Ascending aorta (tissue), 2 donors: ENCODE data around the gene ORAI2. TPM values are rescaled to one million over a fixed set of nuclear protein-coding genes. Genes with fewer than 3 reads are reported as not detected.
"Not testable (repeated sequence)": the region's sequence is repeated elsewhere in the genome, so short reads cannot be mapped to it uniquely, and the experiment has no call there.

Experiments used
- DNase-seq, 2 donors: peaks; one replicate each; pipeline ENCODE4 v3.0.0-alpha.2; 2019; ENCODE audit warnings: low spot score in 2 of 2
- H3K27ac ChIP-seq, 2 donors: fragments of 200-600 bp; sonication (generic); one replicate each; pipeline ENCODE4 v1.5.1; 2016 to 2017; ENCODE audit warnings: mild to moderate bottlenecking in 1 of 2
- H3K27me3 ChIP-seq: fragments of 200-600 bp; sonication (generic); one replicate; pipeline ENCODE4 v1.5.1; 2017
- H3K36me3 ChIP-seq, 2 donors: fragments of 200-600 bp; sonication (generic); one replicate each; pipeline ENCODE4 v1.5.1; 2016
- H3K4me1 ChIP-seq, 2 donors: fragments of 200-600 bp; sonication (generic); one replicate each; pipeline ENCODE4 v1.5.1; 2016 to 2017; ENCODE audit warnings: mild to moderate bottlenecking in 1 of 2
- H3K4me3 ChIP-seq, 2 donors: fragments of 200-600 bp; sonication (generic); one replicate each; pipeline ENCODE4 v1.5.1; 2016 to 2017; ENCODE audit warnings: mild to moderate bottlenecking in 1 of 2
- H3K9me3 ChIP-seq, 2 donors: fragments of 200-600 bp; sonication (generic); one replicate each; pipeline ENCODE4 v1.5.1; 2016
- intact Hi-C: fragments of 100-400 bp; cut with DNase I; formaldehyde crosslinking; loops from one replicate; pipeline ENCODE4 v1.15.1; 2023
- total RNA-seq: library from RNA; depleted of rRNA; stranded (reverse); fragments of >200 nt; gene quantifications from one replicate; pipeline ENCODE4 v1.1.0, GENCODE V29; 2016
- TF ChIP-seq, protein P1 (sequence below), 3 experiments: fragments of 200-600 bp in 2 of 3; fragments of 450-650 bp in 1 of 3; sonication (generic) in 2 of 3; IDR thresholded peaks; one replicate each; pipeline ENCODE4 v1.5.1; 2016 to 2019; ENCODE audit warnings: antibody characterized with exemption in 3 of 3, mild to moderate bottlenecking in 1 of 3, moderate library complexity in 1 of 3

ORAI2 gene
- total RNA-seq, 1 donor from 2014 or later, result 45.1 TPM

GRCh38 chr7:102454468-102454867 is 21.1 kb downstream of the ORAI2 start:
- H3K36me3 ChIP-seq, result peaks cover 36 to 44% of the 10 kb centered on the region in 2 donors
- TF ChIP-seq, protein P1, sequence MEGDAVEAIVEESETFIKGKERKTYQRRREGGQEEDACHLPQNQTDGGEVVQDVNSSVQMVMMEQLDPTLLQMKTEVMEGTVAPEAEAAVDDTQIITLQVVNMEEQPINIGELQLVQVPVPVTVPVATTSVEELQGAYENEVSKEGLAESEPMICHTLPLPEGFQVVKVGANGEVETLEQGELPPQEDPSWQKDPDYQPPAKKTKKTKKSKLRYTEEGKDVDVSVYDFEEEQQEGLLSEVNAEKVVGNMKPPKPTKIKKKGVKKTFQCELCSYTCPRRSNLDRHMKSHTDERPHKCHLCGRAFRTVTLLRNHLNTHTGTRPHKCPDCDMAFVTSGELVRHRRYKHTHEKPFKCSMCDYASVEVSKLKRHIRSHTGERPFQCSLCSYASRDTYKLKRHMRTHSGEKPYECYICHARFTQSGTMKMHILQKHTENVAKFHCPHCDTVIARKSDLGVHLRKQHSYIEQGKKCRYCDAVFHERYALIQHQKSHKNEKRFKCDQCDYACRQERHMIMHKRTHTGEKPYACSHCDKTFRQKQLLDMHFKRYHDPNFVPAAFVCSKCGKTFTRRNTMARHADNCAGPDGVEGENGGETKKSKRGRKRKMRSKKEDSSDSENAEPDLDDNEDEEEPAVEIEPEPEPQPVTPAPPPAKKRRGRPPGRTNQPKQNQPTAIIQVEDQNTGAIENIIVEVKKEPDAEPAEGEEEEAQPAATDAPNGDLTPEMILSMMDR (IDR thresholded peaks at IDR 0.05), result no peak
- intact Hi-C loops, result no loop called here

GRCh38 chr7:102454932-102455331 is 21.6 kb downstream of the ORAI2 start:
- H3K27me3 ChIP-seq, H3K27ac ChIP-seq, H3K4me1 ChIP-seq, intact Hi-C loops, DNase-seq, H3K9me3 ChIP-seq, H3K4me3 ChIP-seq: not testable (repeated sequence)
- H3K36me3 ChIP-seq, result peaks cover 37 to 44% of the 10 kb centered on the region in 2 donors

More at GRCh38 chr7:102454468-102454867, 21.1 kb downstream of the ORAI2 start:
- Histone ChIP-seq H3K4me1 (no peaks in the 10 kb centered on the region), H3K9me3 (no peaks in the 10 kb centered on the region), H3K4me3 (no peak overlapping the region), H3K27ac (no peak overlapping the region), H3K27me3 (no peaks in the 10 kb centered on the region)
- DNase-seq, result no peak

- no peaks in the 10 kb centered on the region for H3K9me3 ChIP-seq
- intact Hi-C loops, result no loop called here
- H3K4me1 ChIP-seq, result no peaks in the 10 kb centered on the region
- no peak for DNase-seq
- peaks cover 37 to 44% of the 10 kb centered on the region in 2 donors for H3K36me3 ChIP-seq
- H3K4me3 ChIP-seq, result no peak overlapping the region
- TF ChIP-seq, protein P1 (IDR thresholded peaks at IDR 0.05), result no peak
- H3K27ac ChIP-seq, result no peak overlapping the region
- no peaks in the 10 kb centered on the region for H3K27me3 ChIP-seq
These were observed 22.2 kb downstream of the ORAI2 start for GRCh38 chr7:102455596-102455995.

DNA sequence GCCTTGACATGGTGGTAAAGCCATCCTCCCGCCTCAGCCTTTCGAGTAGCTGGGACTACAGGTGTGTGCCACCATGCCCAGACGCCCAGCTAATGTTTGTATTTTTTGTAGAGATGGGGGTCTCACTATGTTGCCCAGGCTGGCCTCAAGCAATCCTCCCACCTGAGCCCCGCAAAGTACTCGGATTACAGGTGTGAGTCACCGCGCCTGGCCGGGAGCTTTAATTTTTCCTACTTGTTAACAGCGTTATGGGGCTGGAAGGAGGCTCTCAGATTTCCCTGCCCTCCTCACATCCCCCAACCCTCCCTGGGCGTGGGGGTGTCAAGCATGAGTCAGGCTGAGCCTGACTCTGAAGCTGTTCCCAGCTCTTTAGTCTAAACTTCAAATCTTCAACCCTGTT is 23.0 kb downstream of the ORAI2 start:
- no peak overlapping the region for H3K27ac ChIP-seq
- DNase-seq, result no peak
- no peak overlapping the region for H3K4me3 ChIP-seq
- H3K27me3 ChIP-seq, result no peaks in the 10 kb centered on the region
- H3K36me3 ChIP-seq, result peaks cover 37 to 44% of the 10 kb centered on the region in 2 donors
- intact Hi-C loops, result no loop called here
- TF ChIP-seq, protein P1 (IDR thresholded peaks at IDR 0.05), result no peak
- no peaks in the 10 kb centered on the region for H3K9me3 ChIP-seq
- no peaks in the 10 kb centered on the region for H3K4me1 ChIP-seq

DNA sequence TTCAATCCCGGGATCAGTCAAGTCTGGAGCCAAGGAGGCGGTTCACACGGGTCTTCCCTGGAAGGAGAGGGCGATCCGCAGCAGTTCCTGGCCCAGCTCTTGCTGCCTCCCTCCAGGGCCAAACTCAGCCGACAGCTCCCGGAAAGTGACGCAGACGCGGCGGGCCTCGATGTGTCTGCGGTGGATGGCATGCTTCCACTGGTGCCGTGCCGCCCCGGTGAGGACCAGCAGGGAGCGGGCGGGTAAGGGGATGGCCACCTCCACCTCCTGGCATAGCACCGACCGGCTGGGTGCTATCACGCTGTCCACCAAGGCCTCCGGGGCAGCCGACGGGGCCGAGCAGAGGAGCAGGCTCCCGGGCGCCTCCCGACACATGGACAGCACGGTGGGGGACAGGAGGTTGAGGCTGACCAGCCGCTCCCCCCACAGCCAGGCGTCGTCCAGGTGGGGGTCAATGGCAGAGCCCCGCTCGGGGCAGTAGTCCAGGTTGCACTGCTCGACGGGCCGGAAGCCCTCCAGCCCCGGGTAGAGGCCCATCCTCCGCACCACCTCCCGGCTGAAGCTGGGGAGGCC is 24.1 kb downstream of the ORAI2 start:
- DNase-seq, result no peak
- Histone ChIP-seq H3K27me3 (no peaks in the 10 kb centered on the region), H3K27ac (no peak overlapping the region), H3K4me3 (no peak overlapping the region), H3K9me3 (no peaks in the 10 kb centered on the region), H3K4me1 (no peaks in the 10 kb centered on the region), H3K36me3 (peaks cover 37 to 44% of the 10 kb centered on the region in 2 donors)
- TF ChIP-seq, protein P1 (IDR thresholded peaks at IDR 0.05), result no peak
- intact Hi-C loops, result no loop called here

DNA sequence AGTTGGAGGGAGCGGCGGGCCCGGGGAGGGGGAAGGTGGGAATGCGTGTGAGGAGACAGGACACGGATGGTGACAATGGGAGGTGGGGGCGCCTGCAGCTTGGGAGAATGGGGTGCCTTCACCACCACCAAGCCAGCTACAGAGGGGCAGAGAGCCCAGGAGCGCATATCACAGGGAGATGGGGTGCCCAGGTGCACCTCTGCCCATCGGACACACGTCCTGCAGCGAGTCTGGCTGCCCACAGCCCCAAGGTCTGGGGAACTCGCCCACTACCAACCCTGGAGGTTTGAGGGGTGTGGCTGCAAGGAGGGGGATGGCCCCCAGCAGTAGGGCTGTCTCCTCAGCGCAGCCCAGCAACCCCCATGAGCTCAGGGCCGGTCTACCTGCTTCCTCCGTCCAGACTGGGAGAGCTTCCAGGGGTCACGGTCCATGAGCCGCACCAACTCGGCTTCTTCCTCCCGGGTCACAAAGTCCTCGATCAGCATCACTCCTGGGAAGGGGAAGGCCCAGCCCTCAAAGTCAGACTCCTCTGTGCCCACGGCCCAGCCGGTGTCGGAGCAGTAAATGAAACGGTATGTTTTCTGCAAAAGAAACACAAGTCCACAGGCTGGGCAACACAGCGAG is 26.0 kb downstream of the ORAI2 start:
- no peak overlapping the region for H3K27ac ChIP-seq
- no peaks in the 10 kb centered on the region for H3K9me3 ChIP-seq
- TF ChIP-seq, protein P1 (IDR thresholded peaks at IDR 0.05), result no peak
- no peaks in the 10 kb centered on the region for H3K27me3 ChIP-seq
- H3K4me1 ChIP-seq, result peaks cover 6 to 8% of the 10 kb centered on the region in 2 donors
- intact Hi-C loops, result no loop called here
- H3K36me3 ChIP-seq, result peaks cover 37 to 44% of the 10 kb centered on the region in 2 donors
- no peak overlapping the region for H3K4me3 ChIP-seq
- no peak for DNase-seq
